C4-2B (cell line): ENCODE measurements around the gene TPRN.

ENCODE experiments used
- H3K27ac ChIP-seq: fragments of 450-650 bp; 2 replicates; pipeline ENCODE4 v1.5.1; 2017
- CTCF ChIP-seq: fragments of 450-650 bp; conservative IDR thresholded peaks from 2 replicates; pipeline ENCODE4 v1.5.1; 2017; ENCODE audit warnings: mild to moderate bottlenecking
- ZFX ChIP-seq: fragments of 450-650 bp; IDR thresholded peaks from 2 replicates; pipeline ENCODE4 v1.6.1; 2017

The TPRN gene

GRCh38 chr9:137152844-137153405 is 47.6 kb downstream of the TPRN start:
- no peak overlapping the region for H3K27ac ChIP-seq
- no peak for TF ChIP-seq CTCF
- TF ChIP-seq ZFX = no peak

GRCh38 chr9:137150617-137151457 is 49.7 kb downstream of the TPRN start:
- no peak overlapping the region for H3K27ac ChIP-seq
- no peak for TF ChIP-seq CTCF
- TF ChIP-seq ZFX = no peak

- TF ChIP-seq CTCF = no peak
- TF ChIP-seq ZFX = no peak
- H3K27ac ChIP-seq = peak overlapping the region; percentile 75
Measured at GRCh38 chr9:137149942-137150616, 50.5 kb downstream of the TPRN start.

GRCh38 chr9:137149363-137149762 is 51.2 kb downstream of the TPRN start:
- TF ChIP-seq ZFX (no peak), CTCF (no peak)
- H3K27ac ChIP-seq = peak overlapping the region; percentile 75

- peak overlapping the region; percentile 75 for H3K27ac ChIP-seq
- TF ChIP-seq ZFX (no peak), CTCF (no peak)
Measured at GRCh38 chr9:137148661-137149060, 51.9 kb downstream of the TPRN start.

GRCh38 chr9:137148242-137148641 is 52.3 kb downstream of the TPRN start:
- no peak for TF ChIP-seq CTCF
- TF ChIP-seq ZFX = no peak
- peak overlapping the region; percentile 75 for H3K27ac ChIP-seq

GRCh38 chr9:137147793-137148160 is 52.8 kb downstream of the TPRN start:
- no peak overlapping the region for H3K27ac ChIP-seq
- TF ChIP-seq CTCF = no peak
